Muscle layer of duodenum (tissue), 2 donors: ENCODE measurements around the gene ANKFN1.

Experiments
- H3K27ac ChIP-seq: one replicate; pipeline ENCODE4 v1.7.0; 2013; ENCODE audit warnings: mild to moderate bottlenecking, low read length
- H3K27me3 ChIP-seq: one replicate; pipeline ENCODE4 v1.7.0; 2013; ENCODE audit warnings: low read depth, mild to moderate bottlenecking, control low read depth, low read length
- H3K36me3 ChIP-seq, 2 donors: one replicate each; pipeline ENCODE4 v1.7.0; 2013; ENCODE audit warnings: low read length in 2 of 2, control low read depth in 1 of 2, mild to moderate bottlenecking in 1 of 2; ENCODE audit not compliant: insufficient read depth in 2 of 2, control insufficient read depth in 1 of 2
- H3K4me1 ChIP-seq, 2 donors: one replicate each; pipeline ENCODE4 v1.7.0; 2013; ENCODE audit warnings: low read length in 2 of 2, mild to moderate bottlenecking in 2 of 2, control low read depth in 1 of 2, moderate library complexity in 1 of 2; ENCODE audit not compliant: insufficient read depth in 2 of 2, control insufficient read depth in 1 of 2
- H3K4me3 ChIP-seq, 2 donors: one replicate each; pipeline ENCODE4 v1.7.0; 2013; ENCODE audit warnings: low read length in 2 of 2, low read depth in 1 of 2, mild to moderate bottlenecking in 1 of 2
- H3K9me3 ChIP-seq, 2 donors: one replicate each; pipeline ENCODE4 v1.7.0; 2013; ENCODE audit warnings: low read length in 2 of 2, control low read depth in 1 of 2, mild to moderate bottlenecking in 1 of 2; ENCODE audit not compliant: control insufficient read depth in 1 of 2
- donor health status: healthy.

ANKFN1 gene

GRCh38 chr17:56148333-56148732 lies 4.9 kb upstream of the ANKFN1 start:
- H3K36me3 ChIP-seq, result no peaks in the 10 kb centered on the region
- H3K27ac ChIP-seq, result no peak overlapping the region
- no peaks in the 10 kb centered on the region for H3K9me3 ChIP-seq
- H3K4me1 ChIP-seq, result no peaks in the 10 kb centered on the region
- no peak overlapping the region for H3K4me3 ChIP-seq
- H3K27me3 ChIP-seq, result no peaks in the 10 kb centered on the region

- H3K27ac ChIP-seq, result no peak overlapping the region
- H3K27me3 ChIP-seq, result no peaks in the 10 kb centered on the region
- H3K4me3 ChIP-seq, result no peak overlapping the region
- H3K4me1 ChIP-seq, result no peaks in the 10 kb centered on the region
- no peaks in the 10 kb centered on the region for H3K36me3 ChIP-seq
- H3K9me3 ChIP-seq, result no peaks in the 10 kb centered on the region
Observed at GRCh38 chr17:56149266-56150036, 3.8 kb upstream of the ANKFN1 start.

DNA sequence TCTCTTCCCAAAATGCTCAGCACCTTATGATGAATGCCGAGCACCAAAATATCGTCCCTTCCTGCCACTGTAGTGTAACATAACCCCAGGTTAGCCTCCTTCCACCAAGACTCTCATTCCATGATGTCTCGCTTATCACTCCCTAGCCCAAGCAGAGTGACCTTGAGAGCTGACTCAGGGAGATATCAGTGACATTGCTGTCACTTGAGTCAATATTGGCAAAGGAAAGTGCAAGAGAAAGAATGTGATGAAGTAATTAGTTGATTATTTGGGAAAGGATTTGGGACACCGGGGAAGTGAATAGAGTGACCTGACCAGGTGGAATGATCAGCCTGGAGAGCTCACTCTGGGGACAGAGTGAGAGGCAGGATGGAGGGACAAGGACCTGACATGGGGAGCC lies 2.6 kb upstream of the ANKFN1 start:
- Histone ChIP-seq H3K36me3 (no peaks in the 10 kb centered on the region), H3K4me3 (no peak overlapping the region), H3K27ac (no peak overlapping the region), H3K27me3 (no peaks in the 10 kb centered on the region), H3K9me3 (no peaks in the 10 kb centered on the region), H3K4me1 (no peaks in the 10 kb centered on the region)

- Histone ChIP-seq H3K27ac (no peak overlapping the region), H3K27me3 (no peaks in the 10 kb centered on the region), H3K36me3 (no peaks in the 10 kb centered on the region), H3K9me3 (no peaks in the 10 kb centered on the region), H3K4me1 (peaks cover 0 to 12% of the 10 kb centered on the region in 2 donors), H3K4me3 (no peak overlapping the region)
Observed at GRCh38 chr17:56157845-56158244, 4.6 kb downstream of the ANKFN1 start.

DNA sequence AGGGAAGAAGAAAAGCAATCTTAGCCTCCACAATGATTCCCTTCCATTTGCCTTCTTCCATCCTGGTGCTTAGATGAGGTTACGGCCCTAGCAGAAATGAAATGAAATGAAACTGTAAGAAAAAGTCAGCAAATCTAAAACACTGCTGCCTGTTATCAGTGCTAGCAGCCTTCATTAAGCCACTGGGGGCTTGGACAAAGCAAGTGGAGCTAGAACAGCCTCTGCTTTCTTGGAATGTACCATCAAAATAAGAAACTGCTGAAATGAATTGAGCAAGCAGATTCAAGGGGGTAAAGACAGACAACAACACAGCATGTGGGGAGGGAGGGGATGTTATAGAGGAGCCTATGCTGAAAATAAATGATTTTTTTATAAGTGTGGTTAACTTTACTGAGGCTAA lies 5.1 kb downstream of the ANKFN1 start:
- Histone ChIP-seq H3K36me3 (no peaks in the 10 kb centered on the region), H3K9me3 (no peaks in the 10 kb centered on the region), H3K27me3 (no peaks in the 10 kb centered on the region), H3K27ac (no peak overlapping the region), H3K4me1 (peaks cover 0 to 14% of the 10 kb centered on the region in 2 donors), H3K4me3 (no peak overlapping the region)

DNA sequence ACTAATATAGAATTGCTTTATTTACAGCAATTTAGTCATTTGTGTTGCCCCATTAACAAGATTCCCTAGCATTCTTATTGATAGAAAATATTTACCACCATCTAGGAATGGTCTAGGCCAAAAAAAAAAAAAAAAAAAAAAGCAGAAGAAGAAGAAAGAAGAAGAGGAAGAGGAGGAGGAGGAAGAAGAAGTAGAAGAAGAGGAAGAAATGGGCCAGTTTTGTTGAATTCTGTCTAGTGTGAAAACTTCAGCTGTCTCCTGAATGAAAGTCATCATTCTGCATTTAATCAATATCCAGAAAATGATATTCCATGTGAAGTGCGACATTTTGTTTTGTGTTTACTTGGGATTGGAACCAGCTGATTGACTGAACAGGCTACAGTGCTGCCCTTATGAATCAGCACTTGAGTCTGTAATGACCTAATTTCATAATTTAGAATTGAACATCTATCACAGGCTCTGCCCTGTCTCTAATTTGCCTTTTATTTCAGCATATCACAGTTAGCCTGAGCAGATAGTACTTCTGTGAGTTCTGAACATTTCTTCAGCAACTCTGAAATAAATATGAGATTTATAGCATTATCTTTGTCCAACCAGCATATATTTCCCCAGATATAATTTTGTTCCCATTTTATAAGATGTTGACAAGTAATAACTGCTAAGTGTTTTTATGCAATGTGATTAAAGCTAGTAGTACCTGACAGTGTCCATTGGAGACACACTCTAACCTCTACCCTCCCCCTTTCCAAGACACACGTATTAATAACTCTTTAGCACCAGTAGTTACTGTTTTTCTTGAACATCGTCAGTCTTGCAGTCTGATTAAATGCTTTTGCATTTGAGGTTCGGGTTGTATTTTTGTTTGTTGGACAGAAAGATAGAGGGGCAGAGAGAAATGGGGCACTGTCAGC lies 5.9 kb downstream of the ANKFN1 start:
- H3K27me3 ChIP-seq, result no peaks in the 10 kb centered on the region
- no peaks in the 10 kb centered on the region for H3K36me3 ChIP-seq
- no peak overlapping the region for H3K27ac ChIP-seq
- H3K4me3 ChIP-seq, result no peak overlapping the region
- peaks cover 0 to 17% of the 10 kb centered on the region in 2 donors for H3K4me1 ChIP-seq
- no peaks in the 10 kb centered on the region for H3K9me3 ChIP-seq

DNA sequence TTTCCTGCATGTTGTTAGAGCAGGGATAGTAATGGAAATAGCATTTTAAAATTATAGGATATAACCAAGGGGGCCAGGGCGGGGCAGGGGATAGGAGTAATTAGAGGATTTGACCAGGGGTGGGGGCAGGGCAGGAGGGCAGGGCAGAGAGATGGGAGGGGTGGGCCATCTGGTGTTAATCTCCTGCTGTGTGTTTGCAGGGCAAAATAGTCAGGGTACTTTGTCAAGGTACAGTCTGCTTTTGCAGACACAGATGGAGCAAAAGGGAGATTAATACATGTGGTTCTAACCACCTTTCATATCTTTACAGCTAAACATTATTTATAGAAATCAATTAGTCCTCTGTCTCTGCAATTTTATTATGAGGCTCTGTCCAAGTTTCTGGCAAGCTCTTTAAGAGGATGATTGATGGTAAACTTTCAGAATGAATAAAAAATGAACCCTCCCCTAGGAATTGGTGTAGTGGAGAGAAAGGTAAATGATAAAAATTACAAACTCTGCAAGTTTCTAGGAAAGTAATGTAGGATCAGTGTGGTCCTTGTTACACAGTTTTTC lies 6.6 kb downstream of the ANKFN1 start:
- no peaks in the 10 kb centered on the region for H3K36me3 ChIP-seq
- H3K4me3 ChIP-seq, result no peak overlapping the region
- no peaks in the 10 kb centered on the region for H3K9me3 ChIP-seq
- no peaks in the 10 kb centered on the region for H3K27me3 ChIP-seq
- peaks cover 0 to 17% of the 10 kb centered on the region in 2 donors for H3K4me1 ChIP-seq
- H3K27ac ChIP-seq, result no peak overlapping the region

- H3K27me3 ChIP-seq, result no peaks in the 10 kb centered on the region
- H3K27ac ChIP-seq, result no peak overlapping the region
- H3K4me1 ChIP-seq, result peaks cover 0 to 17% of the 10 kb centered on the region in 2 donors
- no peak overlapping the region for H3K4me3 ChIP-seq
- no peaks in the 10 kb centered on the region for H3K9me3 ChIP-seq
- no peaks in the 10 kb centered on the region for H3K36me3 ChIP-seq
Observed at GRCh38 chr17:56160422-56160821, 7.1 kb downstream of the ANKFN1 start.

GRCh38 chr17:56165072-56165641 lies 11.9 kb downstream of the ANKFN1 start:
- no peaks in the 10 kb centered on the region for H3K36me3 ChIP-seq
- no peak overlapping the region for H3K4me3 ChIP-seq

GRCh38 chr17:56167491-56167890 lies 14.2 kb downstream of the ANKFN1 start:
- Histone ChIP-seq H3K36me3 (no peaks in the 10 kb centered on the region), H3K9me3 (no peaks in the 10 kb centered on the region), H3K4me1 (peaks cover 0 to 13% of the 10 kb centered on the region in 2 donors), H3K4me3 (no peak overlapping the region), H3K27ac (no peak overlapping the region), H3K27me3 (no peaks in the 10 kb centered on the region)

More at GRCh38 chr17:56165072-56165641, 11.9 kb downstream of the ANKFN1 start:
- Histone ChIP-seq H3K9me3 (no peaks in the 10 kb centered on the region), H3K4me1 (peaks cover 0 to 6% of the 10 kb centered on the region in 2 donors), H3K27ac (no peak overlapping the region), H3K27me3 (no peaks in the 10 kb centered on the region)

DNA sequence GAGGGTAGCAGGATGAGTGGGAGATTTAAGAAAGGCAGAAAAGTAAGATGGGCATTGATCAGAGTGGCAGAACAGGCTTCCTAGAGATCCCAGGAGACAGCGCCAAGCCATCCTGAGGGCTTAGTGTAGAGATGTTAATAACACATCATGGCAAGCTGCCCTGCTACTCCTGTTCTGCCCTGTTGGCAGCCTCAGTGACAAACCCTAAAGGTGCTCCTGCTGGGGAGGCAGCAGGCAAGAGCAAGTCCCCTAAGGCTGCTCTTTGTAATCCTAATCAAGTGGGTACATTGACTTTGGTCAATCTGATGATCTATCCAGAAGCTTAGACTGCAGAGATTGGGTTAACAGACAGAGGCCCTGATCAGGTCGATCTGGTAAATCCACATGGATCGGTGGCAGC lies 16.3 kb downstream of the ANKFN1 start:
- Histone ChIP-seq H3K36me3 (no peaks in the 10 kb centered on the region), H3K4me3 (no peak overlapping the region), H3K27me3 (no peaks in the 10 kb centered on the region), H3K27ac (no peak overlapping the region), H3K9me3 (no peaks in the 10 kb centered on the region), H3K4me1 (peaks cover 0 to 15% of the 10 kb centered on the region in 2 donors)
